HFFc6 (cell line): ENCODE measurements around the gene ARSB. TPM values are rescaled to one million over a fixed set of nuclear protein-coding genes. Genes with fewer than 3 reads are reported as not detected.

Source experiments
- DNase-seq: peaks from one replicate; pipeline ENCODE4 v3.0.0-alpha.2; 2018
- H3K27ac Mint-ChIP-seq: 2 replicates; pipeline ENCODE4 v1.8.0; 2020; ENCODE audit warnings: mild to moderate bottlenecking, mixed read lengths
- H3K27me3 Mint-ChIP-seq: 2 replicates; pipeline ENCODE4 v1.8.0; 2021; ENCODE audit warnings: mild to moderate bottlenecking, moderate library complexity, mixed read lengths; ENCODE audit not compliant: insufficient read depth
- H3K36me3 Mint-ChIP-seq: 2 replicates; pipeline ENCODE4 v1.8.0; 2021; ENCODE audit warnings: low read depth, mixed read lengths
- H3K4me1 Mint-ChIP-seq: 2 replicates; pipeline ENCODE4 v1.8.0; 2020; ENCODE audit warnings: low read depth, mixed read lengths
- H3K4me3 Mint-ChIP-seq: 2 replicates; pipeline ENCODE4 v1.8.0; 2020; ENCODE audit warnings: mild to moderate bottlenecking, moderate library complexity, mixed read lengths
- H3K9me3 Mint-ChIP-seq: 2 replicates; pipeline ENCODE4 v1.8.0; 2020; ENCODE audit warnings: mild to moderate bottlenecking, mixed read lengths
- total RNA-seq, 6 experiments: library from RNA; stranded (reverse); fragmentation: NEBNext Ultra II Directional; extraction: Animal tissue kit (Norgen Biotek cat#: 25700); gene quantifications; 2 replicates in 1 of 6; 3 replicates in 5 of 6; pipeline ENCODE4 v1.2.3, GENCODE V29; 2021
- TF ChIP-seq, protein P1 (sequence below): fragments of 200-600 bp; sonication (generic); IDR thresholded peaks from 2 replicates; pipeline ENCODE4 v1.5.0; 2021; ENCODE audit warnings: antibody characterized with exemption, mild to moderate bottlenecking

Gene ARSB
- total RNA-seq, 6 experiments from 2014 or later = 24.4 to 32.7 (median 27.8) TPM

DNA sequence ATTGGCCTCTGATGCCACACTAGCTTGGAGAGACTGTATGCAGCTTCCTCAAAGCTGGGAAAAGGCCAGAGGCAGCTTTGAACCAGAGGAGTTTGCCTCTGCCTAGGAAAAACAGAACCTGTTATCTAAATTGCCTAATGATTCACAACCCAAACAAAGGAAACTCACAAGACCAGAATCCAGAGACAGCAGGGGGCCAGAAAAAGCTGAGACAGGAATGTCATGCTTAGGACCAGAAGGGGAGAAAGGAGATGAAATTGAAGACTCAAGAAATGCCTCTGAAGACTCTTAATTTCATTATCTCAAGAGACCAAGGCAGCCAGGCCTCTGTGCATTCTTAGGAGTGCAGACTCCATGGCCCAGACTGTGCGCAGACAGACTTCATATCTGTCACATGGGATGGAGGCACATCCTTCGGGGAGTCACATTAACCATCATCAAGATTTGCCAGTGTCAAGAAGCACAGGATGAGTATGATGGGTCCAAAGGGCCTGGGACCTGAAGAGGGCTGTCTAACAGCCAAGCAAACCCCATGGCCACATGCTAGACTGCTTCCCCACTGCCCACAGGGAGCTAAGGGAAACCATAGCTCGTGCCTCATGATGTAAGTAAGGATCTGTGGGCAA lies 57.3 kb downstream of the ARSB start:
- peaks cover 31% of the 10 kb centered on the region for H3K4me1 Mint-ChIP-seq
- no peak for DNase-seq
- no peaks in the 10 kb centered on the region; the same call in 1 of the 2 replicates for H3K27me3 Mint-ChIP-seq
- H3K36me3 Mint-ChIP-seq = no peaks in the 10 kb centered on the region
- no peak overlapping the region for H3K27ac Mint-ChIP-seq
- TF ChIP-seq, protein P1, sequence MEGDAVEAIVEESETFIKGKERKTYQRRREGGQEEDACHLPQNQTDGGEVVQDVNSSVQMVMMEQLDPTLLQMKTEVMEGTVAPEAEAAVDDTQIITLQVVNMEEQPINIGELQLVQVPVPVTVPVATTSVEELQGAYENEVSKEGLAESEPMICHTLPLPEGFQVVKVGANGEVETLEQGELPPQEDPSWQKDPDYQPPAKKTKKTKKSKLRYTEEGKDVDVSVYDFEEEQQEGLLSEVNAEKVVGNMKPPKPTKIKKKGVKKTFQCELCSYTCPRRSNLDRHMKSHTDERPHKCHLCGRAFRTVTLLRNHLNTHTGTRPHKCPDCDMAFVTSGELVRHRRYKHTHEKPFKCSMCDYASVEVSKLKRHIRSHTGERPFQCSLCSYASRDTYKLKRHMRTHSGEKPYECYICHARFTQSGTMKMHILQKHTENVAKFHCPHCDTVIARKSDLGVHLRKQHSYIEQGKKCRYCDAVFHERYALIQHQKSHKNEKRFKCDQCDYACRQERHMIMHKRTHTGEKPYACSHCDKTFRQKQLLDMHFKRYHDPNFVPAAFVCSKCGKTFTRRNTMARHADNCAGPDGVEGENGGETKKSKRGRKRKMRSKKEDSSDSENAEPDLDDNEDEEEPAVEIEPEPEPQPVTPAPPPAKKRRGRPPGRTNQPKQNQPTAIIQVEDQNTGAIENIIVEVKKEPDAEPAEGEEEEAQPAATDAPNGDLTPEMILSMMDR = no peak
- H3K4me3 Mint-ChIP-seq = no peak overlapping the region
- no peaks in the 10 kb centered on the region for H3K9me3 Mint-ChIP-seq

DNA sequence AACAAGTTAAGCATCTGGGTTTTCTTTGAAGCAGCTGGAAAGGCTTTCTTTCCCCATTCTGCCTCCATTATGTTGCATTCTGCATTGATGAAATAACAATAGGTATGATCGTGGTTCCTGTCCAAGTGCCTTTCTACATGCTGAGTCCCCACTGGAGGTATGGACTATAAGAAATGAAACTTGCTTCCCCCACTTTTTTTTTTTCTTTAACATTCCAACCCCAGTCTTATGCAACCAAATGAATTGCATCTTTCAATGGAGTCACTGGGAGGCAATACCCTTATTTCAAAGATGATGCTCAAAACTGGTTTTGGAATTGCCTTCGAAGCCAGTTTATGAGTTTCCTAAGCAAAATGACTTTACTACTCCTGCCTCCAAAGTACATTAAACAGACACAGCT lies 58.9 kb downstream of the ARSB start:
- no peak overlapping the region for H3K27ac Mint-ChIP-seq
- H3K9me3 Mint-ChIP-seq = no peaks in the 10 kb centered on the region
- peaks cover 28% of the 10 kb centered on the region for H3K4me1 Mint-ChIP-seq
- H3K4me3 Mint-ChIP-seq = no peak overlapping the region
- no peak for DNase-seq
- TF ChIP-seq, protein P1 = no peak
- H3K27me3 Mint-ChIP-seq = no peaks in the 10 kb centered on the region
- no peaks in the 10 kb centered on the region for H3K36me3 Mint-ChIP-seq

DNA sequence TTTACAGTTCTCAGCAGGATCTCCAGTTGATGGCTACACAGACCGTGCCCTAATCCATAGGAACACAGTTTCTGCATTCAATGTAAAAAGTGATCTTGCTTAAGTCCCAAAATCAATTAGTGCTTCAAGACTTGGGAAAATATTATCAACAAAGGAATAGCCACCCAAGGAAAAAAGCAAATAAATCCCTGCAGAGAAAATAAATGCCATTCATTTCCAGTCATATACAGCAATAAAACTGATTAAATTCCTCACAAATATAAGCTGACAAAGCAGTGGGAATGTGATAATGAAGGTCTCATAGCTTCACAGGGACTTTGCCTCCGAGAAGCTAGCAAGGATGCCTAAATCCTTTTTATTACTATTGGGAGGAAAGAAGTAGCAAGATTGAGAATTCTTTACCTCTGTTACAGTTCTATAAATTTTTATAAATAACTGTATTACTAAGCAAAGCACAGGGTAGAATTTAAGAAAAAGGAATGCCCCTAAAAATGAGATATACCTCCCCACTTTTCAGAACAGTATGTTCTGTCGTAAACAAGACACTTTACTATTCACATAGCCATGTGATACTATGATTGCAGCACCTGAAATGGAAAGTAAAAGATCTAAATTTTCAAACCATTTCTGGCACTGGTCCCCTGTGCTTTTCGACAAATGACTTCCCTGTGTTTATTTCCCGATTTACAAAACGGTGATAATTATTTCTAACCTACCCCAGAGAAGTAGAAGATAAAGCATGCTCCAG lies 59.8 kb downstream of the ARSB start:
- Mint-ChIP-seq H3K4me1 (peaks cover 19% of the 10 kb centered on the region), H3K9me3 (no peaks in the 10 kb centered on the region), H3K27ac (no peak overlapping the region), H3K36me3 (no peaks in the 10 kb centered on the region), H3K27me3 (no peaks in the 10 kb centered on the region), H3K4me3 (no peak overlapping the region)
- TF ChIP-seq, protein P1 = no peak
- no peak for DNase-seq

DNA sequence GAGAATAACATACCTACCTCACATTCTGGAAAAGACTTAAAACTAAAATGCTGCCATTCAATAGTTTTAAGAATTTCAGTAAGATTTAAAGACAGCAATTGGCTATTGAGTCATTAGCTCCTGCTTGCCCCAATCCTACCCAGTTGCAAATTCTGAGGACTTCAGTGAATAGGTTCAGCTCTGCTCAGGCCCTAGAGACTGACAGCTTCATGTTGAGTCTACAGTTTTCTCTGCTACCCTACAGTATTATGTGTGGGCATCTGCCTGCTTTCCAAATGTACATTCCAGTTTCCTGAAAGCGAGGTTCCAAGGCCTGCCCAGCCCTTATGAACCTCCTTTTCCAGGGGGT lies 61.5 kb downstream of the ARSB start:
- Mint-ChIP-seq H3K36me3 (no peaks in the 10 kb centered on the region), H3K9me3 (no peaks in the 10 kb centered on the region), H3K4me1 (peaks cover 14% of the 10 kb centered on the region), H3K4me3 (no peak overlapping the region), H3K27me3 (no peaks in the 10 kb centered on the region), H3K27ac (no peak overlapping the region)
- TF ChIP-seq, protein P1 = no peak
- DNase-seq = no peak

DNA sequence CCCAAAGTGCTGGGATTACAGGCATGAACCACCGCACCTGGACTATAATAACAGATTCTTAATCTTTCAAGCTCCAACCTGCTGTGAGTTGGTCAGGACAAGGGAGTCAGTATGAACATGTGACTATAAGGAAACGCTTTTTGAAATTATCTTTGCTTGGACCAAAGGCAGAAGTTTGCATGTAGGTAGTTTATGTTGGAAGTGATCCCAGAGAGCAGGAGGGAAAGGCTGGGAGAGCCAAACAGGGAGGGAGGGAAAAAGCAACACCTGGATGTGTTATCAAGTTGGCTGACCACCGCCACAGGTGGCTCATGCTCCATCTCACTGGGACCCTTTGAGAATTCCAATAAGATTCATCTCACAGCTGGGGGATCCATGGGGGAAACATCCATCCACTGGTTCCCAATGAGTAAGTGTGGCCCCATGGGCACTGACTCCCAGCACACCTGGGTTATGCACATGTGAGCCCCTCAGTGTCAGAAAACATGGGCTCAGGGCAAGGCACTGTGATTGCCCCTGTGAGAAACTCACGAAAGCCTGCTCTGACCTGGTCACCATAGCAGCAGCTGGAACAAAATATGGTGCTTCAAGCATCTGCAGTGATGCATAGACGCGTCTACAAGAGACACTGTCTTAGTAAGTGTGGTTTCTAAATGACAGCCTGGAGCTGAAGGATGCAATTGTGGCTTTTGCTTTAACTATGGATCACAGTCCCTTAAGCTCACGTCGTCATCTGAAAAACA lies 62.1 kb downstream of the ARSB start:
- no peak for DNase-seq
- TF ChIP-seq, protein P1 = no peak
- Mint-ChIP-seq H3K27me3 (no peaks in the 10 kb centered on the region), H3K4me3 (no peak overlapping the region), H3K9me3 (no peaks in the 10 kb centered on the region), H3K4me1 (peaks cover 14% of the 10 kb centered on the region), H3K36me3 (no peaks in the 10 kb centered on the region), H3K27ac (no peak overlapping the region)
